ENCODE results near the gene NMNAT3. TPM values are rescaled to one million over a fixed set of nuclear protein-coding genes. Genes with fewer than 3 reads are reported as not detected.

The NMNAT3 gene
- total RNA-seq, 1 donor from 2014 or later = 0.95 TPM

GRCh38 chr3:139523718-139524117 lies 154.1 kb downstream of the NMNAT3 start:
- no peak overlapping the region for H3K4me3 Mint-ChIP-seq
- Histone ChIP-seq H3K4me3 (no peak overlapping the region), H3F3A (ENCODE audit: low read depth) (no peaks in the 10 kb centered on the region), H3K4me1 (peaks cover 11% of the 10 kb centered on the region), H3K4me2 (no peak overlapping the region), H3K9ac (no peak overlapping the region), H3K9me3 (ENCODE audit: low read depth) (no peaks in the 10 kb centered on the region), H3K27me3 (no peaks in the 10 kb centered on the region), H3K27ac (no peak overlapping the region), H3K79me2 (ENCODE audit: low read depth) (no peaks in the 10 kb centered on the region), H3K36me3 (no peaks in the 10 kb centered on the region), H2AFZ (replicated peaks) (no peak overlapping the region), H4K20me1 (ENCODE audit: low read depth) (no peaks in the 10 kb centered on the region)
- TF ChIP-seq CTCF (IDR thresholded peaks at IDR 0.05) (no peak), EZH2 (IDR thresholded peaks at IDR 0.05) (no peak), EZH2phosphoT487 (IDR thresholded peaks at IDR 0.05) (no peak)
- DNase-seq (ENCODE audit: low spot score) = no peak
- no peaks in the 10 kb centered on the region for H3K27me3 Mint-ChIP-seq (ENCODE audit: insufficient read depth, low read depth)
- H3K4me1 Mint-ChIP-seq = peaks cover 17% of the 10 kb centered on the region
- no peak overlapping the region for H3K27ac Mint-ChIP-seq
- peaks cover 7% of the 10 kb centered on the region for H3K36me3 Mint-ChIP-seq
- peaks cover 2% of the 10 kb centered on the region for H3K9me3 Mint-ChIP-seq

GRCh38 chr3:139523166-139523565 lies 154.6 kb downstream of the NMNAT3 start:
- TF ChIP-seq CTCF (IDR thresholded peaks at IDR 0.05) (no peak), EZH2phosphoT487 (IDR thresholded peaks at IDR 0.05) (no peak), EZH2 (IDR thresholded peaks at IDR 0.05) (no peak)
- H3K27me3 Mint-ChIP-seq (ENCODE audit: insufficient read depth, low read depth) = no peaks in the 10 kb centered on the region
- H3K36me3 ChIP-seq = no peaks in the 10 kb centered on the region
- H3K4me3 ChIP-seq = no peak overlapping the region
- H3K9me3 Mint-ChIP-seq = peaks cover 2% of the 10 kb centered on the region
- no peaks in the 10 kb centered on the region for H3K27me3 ChIP-seq
- no peaks in the 10 kb centered on the region for H4K20me1 ChIP-seq (ENCODE audit: low read depth)
- no peak overlapping the region for H3K4me2 ChIP-seq
- H3K27ac Mint-ChIP-seq = no peak overlapping the region
- H3K9ac ChIP-seq = no peak overlapping the region
- no peaks in the 10 kb centered on the region for H3K9me3 ChIP-seq (ENCODE audit: low read depth)
- H3K4me1 ChIP-seq = peaks cover 11% of the 10 kb centered on the region
- H2AFZ ChIP-seq (replicated peaks) = no peak overlapping the region
- peaks cover 17% of the 10 kb centered on the region for H3K4me1 Mint-ChIP-seq
- H3K4me3 Mint-ChIP-seq = no peak overlapping the region
- H3K79me2 ChIP-seq (ENCODE audit: low read depth) = no peaks in the 10 kb centered on the region
- H3F3A ChIP-seq (ENCODE audit: low read depth) = no peaks in the 10 kb centered on the region
- H3K27ac ChIP-seq = no peak overlapping the region
- peaks cover 7% of the 10 kb centered on the region for H3K36me3 Mint-ChIP-seq
- DNase-seq (ENCODE audit: low spot score) = no peak

- H3K4me1 Mint-ChIP-seq = peaks cover 15% of the 10 kb centered on the region
- no peak overlapping the region for H3K4me3 Mint-ChIP-seq
- no peak overlapping the region for H2AFZ ChIP-seq (replicated peaks)
- peaks cover 11% of the 10 kb centered on the region for H3K4me1 ChIP-seq
- no peak for TF ChIP-seq EZH2phosphoT487 (IDR thresholded peaks at IDR 0.05)
- peak; percentile 30 for TF ChIP-seq CTCF (IDR thresholded peaks at IDR 0.05)
- no peak for TF ChIP-seq EZH2 (IDR thresholded peaks at IDR 0.05)
- no peak overlapping the region for H3K27ac ChIP-seq
- no peaks in the 10 kb centered on the region for H3F3A ChIP-seq (ENCODE audit: low read depth)
- no peak overlapping the region for H3K4me3 ChIP-seq
- no peak overlapping the region for H3K9ac ChIP-seq
- no peaks in the 10 kb centered on the region for H3K27me3 Mint-ChIP-seq (ENCODE audit: insufficient read depth, low read depth)
- no peaks in the 10 kb centered on the region for H3K36me3 ChIP-seq
- no peak overlapping the region for H3K27ac Mint-ChIP-seq
- DNase-seq (ENCODE audit: low spot score) = no peak
- H3K27me3 ChIP-seq = no peaks in the 10 kb centered on the region
- peaks cover 7% of the 10 kb centered on the region for H3K36me3 Mint-ChIP-seq
- no peak overlapping the region for H3K4me2 ChIP-seq
- H4K20me1 ChIP-seq (ENCODE audit: low read depth) = no peaks in the 10 kb centered on the region
- no peaks in the 10 kb centered on the region for H3K9me3 ChIP-seq (ENCODE audit: low read depth)
- H3K79me2 ChIP-seq (ENCODE audit: low read depth) = no peaks in the 10 kb centered on the region
- peaks cover 2% of the 10 kb centered on the region for H3K9me3 Mint-ChIP-seq
These were observed 155.4 kb downstream of the NMNAT3 start for GRCh38 chr3:139522421-139522820.

Data from neural progenitor cell (in vitro differentiated cells).